SK-N-SH (cell line): ENCODE results near the gene TRIM50. TPM values are rescaled to one million over a fixed set of nuclear protein-coding genes. Genes with fewer than 3 reads are reported as not detected.
"Not testable (repeated sequence)": the region's sequence is repeated elsewhere in the genome, so short reads cannot be mapped to it uniquely, and the experiment has no call there.

Source experiments
- CTCF ChIA-PET: fragments of 300-600, 350-600 bp; formaldehyde crosslinking; extraction: SDS; loops from one replicate; lab custom pipeline; 2021; lab: Yijun Ruan, JAX
- POLR2A ChIA-PET: fragments of 350-600 bp; sonication (Branson Sonifier 250); formaldehyde crosslinking; extraction: SDS; loops from one replicate; lab custom pipeline; 2020; ENCODE audit warnings: antibody characterized with exemption, inconsistent platforms; lab: Yijun Ruan, JAX
- DNase-seq: peaks from one replicate; pipeline ENCODE4 v3.0.0; 2012
- H2AFZ ChIP-seq: fragments of 200-600 bp; sonication (generic); 2 replicates; pipeline ENCODE4 v1.8.1; 2016; ENCODE audit warnings: antibody characterized with exemption, mild to moderate bottlenecking, low read depth
- H3F3A ChIP-seq: fragments of 200-600 bp; sonication (generic); replicated peaks from 2 replicates; pipeline ENCODE3; 2016; ENCODE audit warnings: antibody characterized with exemption, mild to moderate bottlenecking; ENCODE audit not compliant: insufficient read depth
- H3K27ac ChIP-seq, 2 experiments: fragments of 200-500 bp in 1 of 2; fragments of 200-600 bp in 1 of 2; sonication (Bioruptor generic) in 1 of 2; sonication (generic), shearing (Covaris generic) in 1 of 2; 2 replicates each; pipeline versions ENCODE4 v1.5.1 to v1.6.1; 2014 to 2016; ENCODE audit warnings: low read depth in 2 of 2, inconsistent platforms in 1 of 2, low read length in 1 of 2, mild to moderate bottlenecking in 1 of 2, mixed read lengths in 1 of 2
- H3K27me3 ChIP-seq: fragments of 200-600 bp; sonication (generic), shearing (Covaris generic); 2 replicates; pipeline ENCODE4 v1.6.1; 2016; ENCODE audit warnings: mixed run types; ENCODE audit not compliant: insufficient read depth
- H3K36me3 ChIP-seq, 2 experiments: fragments of 200-500 bp in 1 of 2; fragments of 200-600 bp in 1 of 2; sonication (Bioruptor generic) in 1 of 2; sonication (generic) in 1 of 2; replicated peaks in 1 of 2; 2 replicates each; pipeline versions ENCODE3 to v1.5.1; 2014 to 2016; ENCODE audit warnings: low read length in 1 of 2, mild to moderate bottlenecking in 1 of 2; ENCODE audit not compliant: insufficient read depth in 2 of 2, control insufficient read depth in 1 of 2
- H3K4me1 ChIP-seq, 2 experiments: fragments of 200-500 bp in 1 of 2; fragments of 200-600 bp in 1 of 2; sonication (Bioruptor generic) in 1 of 2; sonication (generic), shearing (Covaris generic) in 1 of 2; 2 replicates each; pipeline versions ENCODE4 v1.5.1 to v1.6.1; 2014 to 2016; ENCODE audit warnings: low read depth in 1 of 2, low read length in 1 of 2, mixed run types in 1 of 2; ENCODE audit not compliant: insufficient read depth in 2 of 2, control insufficient read depth in 1 of 2
- H3K4me2 ChIP-seq: fragments of 200-600 bp; sonication (generic), shearing (Covaris generic); 2 replicates; pipeline ENCODE4 v1.6.1; 2017; ENCODE audit warnings: mixed run types
- H3K4me3 ChIP-seq, 2 experiments: fragments of 200-500 bp in 1 of 2; fragments of 200-600 bp in 1 of 2; sonication (Bioruptor generic) in 1 of 2; sonication (generic), shearing (Covaris generic) in 1 of 2; 2 replicates each; pipeline versions ENCODE4 v1.5.1 to v1.8.1; 2014 to 2016; ENCODE audit warnings: low read depth in 2 of 2, inconsistent platforms in 1 of 2, low read length in 1 of 2, mild to moderate bottlenecking in 1 of 2, mixed read lengths in 1 of 2, moderate library complexity in 1 of 2
- H3K79me2 ChIP-seq: fragments of 200-600 bp; sonication (generic); 2 replicates; pipeline ENCODE4 v1.8.1; 2017; ENCODE audit warnings: mild to moderate bottlenecking; ENCODE audit not compliant: insufficient read depth
- H3K9ac ChIP-seq: fragments of 200-600 bp; sonication (generic); 2 replicates; pipeline ENCODE4 v1.6.1; 2017; ENCODE audit warnings: mixed run types
- H3K9me2 ChIP-seq: fragments of 200-600 bp; sonication (generic); 2 replicates; pipeline ENCODE4 v1.6.1; 2017; ENCODE audit warnings: mixed run types
- H3K9me3 ChIP-seq: fragments of 200-600 bp; sonication (generic); 2 replicates; pipeline ENCODE4 v1.6.1; 2017; ENCODE audit warnings: mixed run types, mild to moderate bottlenecking, moderate library complexity
- H4K20me1 ChIP-seq: fragments of 200-600 bp; sonication (generic); 2 replicates; pipeline ENCODE4 v1.6.1; 2017; ENCODE audit warnings: mild to moderate bottlenecking, mixed run types; ENCODE audit not compliant: insufficient read depth
- CHD2 ChIP-seq: fragments of 150-350 bp; IDR thresholded peaks from 2 replicates; pipeline ENCODE4 v1.6.1; 2018; ENCODE audit warnings: low read length; ENCODE audit not compliant: partially characterized antibody
- ELF1 ChIP-seq: IDR thresholded peaks from 2 replicates; pipeline ENCODE4 v1.4.0; 2012
- EZH2phosphoT487 ChIP-seq: fragments of 200-600 bp; sonication (generic); IDR thresholded peaks from 2 replicates; pipeline ENCODE4 v1.6.1; 2017; ENCODE audit warnings: low read depth, mixed run types, mild to moderate bottlenecking, antibody characterized with exemption, moderate library complexity, borderline replicate concordance
- FOXJ3 ChIP-seq: sonication (generic); formaldehyde crosslinking; IDR thresholded peaks from 2 replicates; pipeline ENCODE4 v1.5.1; 2020; ENCODE audit warnings: mild to moderate bottlenecking, missing genetic modification reagents
- GABPA ChIP-seq: IDR thresholded peaks from 2 replicates; pipeline ENCODE4 v1.4.0; 2012; ENCODE audit warnings: low read depth, mild to moderate bottlenecking
- JUND ChIP-seq: IDR thresholded peaks from 2 replicates; pipeline ENCODE4 v1.4.0; 2012
- MEF2A ChIP-seq: IDR thresholded peaks from 2 replicates; pipeline ENCODE4 v1.4.0; 2012; ENCODE audit warnings: low read depth, borderline replicate concordance
- NRF1 ChIP-seq: IDR thresholded peaks from 2 replicates; pipeline ENCODE4 v1.6.1; 2012; ENCODE audit warnings: low read depth, mild to moderate bottlenecking, low read length
- RCOR1 ChIP-seq: fragments of 150-350 bp; IDR thresholded peaks from 2 replicates; pipeline ENCODE4 v1.6.1; 2017; ENCODE audit warnings: antibody characterized with exemption, low read length
- RFX5 ChIP-seq: IDR thresholded peaks from 2 replicates; pipeline ENCODE4 v1.6.1; 2012; ENCODE audit warnings: mild to moderate bottlenecking, improper control_type of control experiment, low read length
- RXRA ChIP-seq: IDR thresholded peaks from 2 replicates; pipeline ENCODE4 v1.4.0; 2012; ENCODE audit warnings: low read depth, mild to moderate bottlenecking, borderline replicate concordance
- TAF1 ChIP-seq: IDR thresholded peaks from 2 replicates; pipeline ENCODE4 v1.6.1; 2012; ENCODE audit warnings: low read depth, mild to moderate bottlenecking, low read length, moderate library complexity, borderline replicate concordance
- TEAD4 ChIP-seq: IDR thresholded peaks from 2 replicates; pipeline ENCODE4 v1.4.0; 2012; ENCODE audit warnings: mild to moderate bottlenecking, borderline replicate concordance; ENCODE audit not compliant: insufficient read depth
- WGBS: methylation state at CpG from one replicate; pipeline ENCODE4 v1.1.6; 2017; ENCODE audit warnings: low lambda C conversion rate; 5-methylcytosine and 5-hydroxymethylcytosine counted together
- polyA plus RNA-seq, 3 experiments: library from polyadenylated mRNA; depleted of rRNA; stranded (reverse); fragments of >200 nt; gene quantifications; 2 replicates each; pipeline ENCODE4 v1.2.3, GENCODE V29; 2012
- TF ChIP-seq, protein P1 (sequence below): fragments of 200-600 bp; sonication (generic); IDR thresholded peaks from 2 replicates; pipeline ENCODE4 v1.6.1; 2017; ENCODE audit warnings: antibody characterized with exemption, mild to moderate bottlenecking, moderate library complexity
- TF ChIP-seq, protein P2 (sequence below): fragments of 150-350 bp; IDR thresholded peaks from 2 replicates; pipeline ENCODE4 v1.6.1; 2016; ENCODE audit warnings: mild to moderate bottlenecking, low read depth, low read length

TRIM50 gene
- polyA plus RNA-seq, 1 of the 3 experiments (the other 2 are of a cell fraction): not detected

DNA sequence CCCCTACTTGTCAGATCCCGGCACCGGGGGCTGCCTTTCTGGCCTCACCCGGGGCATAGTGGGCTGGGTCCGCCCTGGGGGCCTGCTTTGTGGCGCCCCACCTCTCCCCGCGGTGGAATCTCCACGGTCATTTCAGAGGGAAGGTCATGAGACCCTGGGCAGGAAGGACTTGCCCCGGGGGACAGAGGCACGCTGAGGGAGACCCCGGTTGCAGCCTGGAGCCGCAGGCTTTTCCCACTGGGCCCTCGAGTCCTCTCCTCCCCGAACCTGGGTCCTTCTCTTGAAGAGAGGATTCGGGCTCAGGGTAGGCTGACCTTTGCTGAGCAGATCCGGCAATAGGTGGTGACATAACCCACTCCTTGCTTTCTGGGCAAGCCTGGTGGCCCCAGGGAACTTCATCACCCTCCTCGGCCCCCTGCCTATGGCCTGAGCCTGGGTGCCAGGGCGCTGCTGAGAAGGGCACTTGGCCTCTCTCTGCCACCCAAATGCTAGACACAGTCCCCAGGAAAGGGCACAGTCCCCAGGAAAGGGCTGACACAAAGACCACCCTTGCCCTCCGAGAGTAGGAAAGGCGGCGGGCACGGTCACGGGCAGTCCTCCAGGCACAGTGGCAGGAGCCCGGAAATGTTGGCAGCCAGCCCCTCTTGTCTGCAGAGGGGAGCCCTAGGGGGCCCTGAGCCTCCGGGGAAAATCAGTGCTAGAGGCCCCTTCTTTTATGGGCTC is 36.3 kb upstream of the TRIM50 start:
- Histone ChIP-seq H3K9me2 (no peaks in the 10 kb centered on the region), H3K27ac (no peak overlapping the region), H3K79me2 (no peaks in the 10 kb centered on the region), H3K4me2 (no peak overlapping the region), H3K4me1 (no peaks in the 10 kb centered on the region), H3K27me3 (peaks cover 12% of the 10 kb centered on the region; the same call in 1 of the 2 replicates), H3F3A (no peaks in the 10 kb centered on the region), H3K4me3 (no peak overlapping the region), H4K20me1 (no peaks in the 10 kb centered on the region), H3K9me3 (no peaks in the 10 kb centered on the region), H2AFZ (no peak overlapping the region), H3K36me3 (no peaks in the 10 kb centered on the region), H3K9ac (no peak overlapping the region)
- ChIA-PET CTCF (interaction anchor here (0.5 to 0.7 kb wide), 2 partner anchors 61 to 811 kb away, joined by 3 read pairs; no protein-coding TSS in a partner anchor), POLR2A (no interaction called here)
- 45% methylated on average over 18 of the region's 25 CpGs for WGBS
- peak; percentile 49 for DNase-seq
- TF ChIP-seq RFX5 (no peak), CHD2 (no peak), TEAD4 (no peak), TAF1 (no peak), ELF1 (no peak), FOXJ3 (CRISPR knock-in tag) (no peak), JUND (no peak)

DNA sequence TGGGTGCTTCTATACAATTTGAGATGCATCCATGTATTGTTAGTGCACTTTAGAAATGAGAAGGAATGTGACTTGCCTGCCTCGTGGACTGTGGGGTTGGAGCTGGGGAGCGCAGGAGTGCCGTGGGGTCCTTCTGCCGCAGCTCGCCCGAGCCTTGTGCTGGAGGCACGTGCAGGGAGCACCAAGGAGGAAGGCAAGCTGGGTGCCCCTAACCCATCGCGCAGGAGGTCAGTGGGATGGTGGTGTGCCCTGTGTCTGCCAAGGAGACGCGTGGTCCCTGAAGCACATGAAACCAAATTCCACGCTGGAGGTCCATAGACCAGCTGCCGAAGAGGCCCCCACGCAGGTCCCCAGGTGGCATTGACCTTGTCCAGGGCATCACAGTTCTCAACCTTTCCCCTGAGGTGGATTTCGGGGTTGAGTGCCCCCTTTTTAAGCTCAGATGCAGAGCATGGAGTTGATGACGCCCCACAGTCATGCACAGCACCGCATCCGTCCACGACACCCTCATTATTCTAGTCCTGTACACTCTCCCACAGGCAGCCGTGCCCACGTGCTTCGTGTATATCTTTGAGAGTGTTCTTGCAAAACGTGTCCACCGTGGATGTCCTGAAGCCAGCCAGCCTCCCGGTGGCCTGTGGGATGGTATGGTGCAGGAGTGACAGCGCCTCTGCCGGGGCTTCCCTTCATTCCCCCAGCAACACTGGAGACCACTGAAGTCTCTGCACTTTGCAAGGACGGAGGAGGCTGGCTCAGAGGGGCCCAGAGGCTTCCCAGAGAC is 35.5 kb upstream of the TRIM50 start:
- no peak overlapping the region for H3K4me2 ChIP-seq
- H3K79me2 ChIP-seq: no peaks in the 10 kb centered on the region
- H3K4me3 ChIP-seq: no peak overlapping the region
- no peak overlapping the region for H2AFZ ChIP-seq
- no peak overlapping the region for H3K27ac ChIP-seq
- no peaks in the 10 kb centered on the region for H3K36me3 ChIP-seq
- WGBS: 69% methylated on average over 24 of the region's 28 CpGs
- no peaks in the 10 kb centered on the region for H3K9me2 ChIP-seq
- peaks cover 14% of the 10 kb centered on the region; the same call in 1 of the 2 replicates for H3K27me3 ChIP-seq
- H4K20me1 ChIP-seq: no peaks in the 10 kb centered on the region
- TF ChIP-seq JUND (no peak), ELF1 (no peak), FOXJ3 (CRISPR knock-in tag) (no peak), RXRA (no peak), RCOR1 (no peak), NRF1 (no peak), TAF1 (no peak), MEF2A (no peak), GABPA (no peak), EZH2phosphoT487 (no peak)
- TF ChIP-seq, protein P1, sequence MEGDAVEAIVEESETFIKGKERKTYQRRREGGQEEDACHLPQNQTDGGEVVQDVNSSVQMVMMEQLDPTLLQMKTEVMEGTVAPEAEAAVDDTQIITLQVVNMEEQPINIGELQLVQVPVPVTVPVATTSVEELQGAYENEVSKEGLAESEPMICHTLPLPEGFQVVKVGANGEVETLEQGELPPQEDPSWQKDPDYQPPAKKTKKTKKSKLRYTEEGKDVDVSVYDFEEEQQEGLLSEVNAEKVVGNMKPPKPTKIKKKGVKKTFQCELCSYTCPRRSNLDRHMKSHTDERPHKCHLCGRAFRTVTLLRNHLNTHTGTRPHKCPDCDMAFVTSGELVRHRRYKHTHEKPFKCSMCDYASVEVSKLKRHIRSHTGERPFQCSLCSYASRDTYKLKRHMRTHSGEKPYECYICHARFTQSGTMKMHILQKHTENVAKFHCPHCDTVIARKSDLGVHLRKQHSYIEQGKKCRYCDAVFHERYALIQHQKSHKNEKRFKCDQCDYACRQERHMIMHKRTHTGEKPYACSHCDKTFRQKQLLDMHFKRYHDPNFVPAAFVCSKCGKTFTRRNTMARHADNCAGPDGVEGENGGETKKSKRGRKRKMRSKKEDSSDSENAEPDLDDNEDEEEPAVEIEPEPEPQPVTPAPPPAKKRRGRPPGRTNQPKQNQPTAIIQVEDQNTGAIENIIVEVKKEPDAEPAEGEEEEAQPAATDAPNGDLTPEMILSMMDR: no peak
- TF ChIP-seq, protein P2, sequence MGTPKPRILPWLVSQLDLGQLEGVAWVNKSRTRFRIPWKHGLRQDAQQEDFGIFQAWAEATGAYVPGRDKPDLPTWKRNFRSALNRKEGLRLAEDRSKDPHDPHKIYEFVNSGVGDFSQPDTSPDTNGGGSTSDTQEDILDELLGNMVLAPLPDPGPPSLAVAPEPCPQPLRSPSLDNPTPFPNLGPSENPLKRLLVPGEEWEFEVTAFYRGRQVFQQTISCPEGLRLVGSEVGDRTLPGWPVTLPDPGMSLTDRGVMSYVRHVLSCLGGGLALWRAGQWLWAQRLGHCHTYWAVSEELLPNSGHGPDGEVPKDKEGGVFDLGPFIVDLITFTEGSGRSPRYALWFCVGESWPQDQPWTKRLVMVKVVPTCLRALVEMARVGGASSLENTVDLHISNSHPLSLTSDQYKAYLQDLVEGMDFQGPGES: no peak
- TF ChIP-seq, all 33 proteins: peak for 0
- Histone ChIP-seq H3K4me1 (peaks cover 0 to 1% of the 10 kb centered on the region in 2 experiments; a peak in 1 of 4 replicates), H3F3A (no peaks in the 10 kb centered on the region), H3K9me3 (no peaks in the 10 kb centered on the region), H3K9ac (no peak overlapping the region)
- CTCF ChIA-PET: interaction anchor here (0.5 to 1.1 kb wide), 2 partner anchors 89 to 812 kb away, joined by 3 to 4 read pairs; no protein-coding TSS in a partner anchor
- POLR2A ChIA-PET: no interaction called here
- DNase-seq: no peak

DNA sequence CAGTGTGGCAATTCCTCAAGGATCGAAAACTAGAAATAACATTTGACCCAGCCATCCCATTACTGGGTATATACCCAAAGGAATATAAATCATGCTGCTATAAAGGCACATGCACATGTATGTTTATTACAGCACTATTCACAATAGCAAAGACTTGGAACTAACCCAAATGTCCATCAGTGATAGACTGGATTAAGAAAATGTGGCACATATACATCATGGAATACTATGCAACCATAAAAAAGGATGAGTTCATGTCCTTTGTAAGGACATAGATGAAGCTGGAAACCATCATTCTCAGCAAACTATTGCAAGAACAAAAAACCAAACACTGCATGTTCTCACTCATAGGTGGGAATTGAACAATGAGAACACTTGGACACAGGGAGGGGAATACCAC is 32.7 kb upstream of the TRIM50 start:
- H3K27ac ChIP-seq, CTCF ChIA-PET, H3K36me3 ChIP-seq, H4K20me1 ChIP-seq, H3K4me3 ChIP-seq, POLR2A ChIA-PET, H3F3A ChIP-seq, H2AFZ ChIP-seq, H3K4me2 ChIP-seq, H3K4me1 ChIP-seq, DNase-seq, H3K9ac ChIP-seq, H3K9me2 ChIP-seq, H3K79me2 ChIP-seq, H3K9me3 ChIP-seq: not testable (repeated sequence)
- peaks cover 33% of the 10 kb centered on the region; the same call in 1 of the 2 replicates for H3K27me3 ChIP-seq
- WGBS: 23% methylated on average over 1 of the region's 1 CpG
